Activated CD4-positive, CD25-positive, alpha-beta regulatory T cell treated with anti-CD3 and anti-CD28 coated beads, Interleukin-2, amount 50 U/mL, for 16 hours (primary cell): Measurements from ENCODE around the gene CWC25.
A peak's percentile ranks its signal among the peaks of the same experiment; 100 is the strongest.

Source experiments
- DNase-seq: peaks from one replicate; pipeline ENCODE4 v3.0.0-alpha.2; 2020; ENCODE audit warnings: low read depth, low spot score

CWC25 gene

GRCh38 chr17:38786372-38786771, 38.7 kb downstream of the CWC25 start:
- no peak for DNase-seq

DNA sequence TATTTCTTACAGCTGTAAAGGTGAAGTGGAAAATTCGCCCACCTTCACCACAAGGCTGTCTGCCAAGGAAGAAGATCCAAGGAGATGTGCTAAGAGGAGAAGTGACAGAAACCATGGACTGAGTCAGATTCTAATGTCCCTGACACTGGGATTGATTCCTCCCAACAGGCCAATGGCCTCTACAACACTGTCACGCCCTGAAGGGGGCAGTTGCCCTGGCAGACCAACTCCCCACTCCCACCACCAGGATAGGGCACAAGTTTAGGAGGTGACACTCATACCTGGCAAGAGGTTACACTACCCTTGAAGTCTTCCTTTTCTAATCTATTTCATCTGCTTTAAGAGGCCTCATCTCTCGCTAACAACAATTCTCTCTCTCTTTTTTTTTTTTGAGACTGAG, 41.9 kb downstream of the CWC25 start:
- no peak for DNase-seq

DNA sequence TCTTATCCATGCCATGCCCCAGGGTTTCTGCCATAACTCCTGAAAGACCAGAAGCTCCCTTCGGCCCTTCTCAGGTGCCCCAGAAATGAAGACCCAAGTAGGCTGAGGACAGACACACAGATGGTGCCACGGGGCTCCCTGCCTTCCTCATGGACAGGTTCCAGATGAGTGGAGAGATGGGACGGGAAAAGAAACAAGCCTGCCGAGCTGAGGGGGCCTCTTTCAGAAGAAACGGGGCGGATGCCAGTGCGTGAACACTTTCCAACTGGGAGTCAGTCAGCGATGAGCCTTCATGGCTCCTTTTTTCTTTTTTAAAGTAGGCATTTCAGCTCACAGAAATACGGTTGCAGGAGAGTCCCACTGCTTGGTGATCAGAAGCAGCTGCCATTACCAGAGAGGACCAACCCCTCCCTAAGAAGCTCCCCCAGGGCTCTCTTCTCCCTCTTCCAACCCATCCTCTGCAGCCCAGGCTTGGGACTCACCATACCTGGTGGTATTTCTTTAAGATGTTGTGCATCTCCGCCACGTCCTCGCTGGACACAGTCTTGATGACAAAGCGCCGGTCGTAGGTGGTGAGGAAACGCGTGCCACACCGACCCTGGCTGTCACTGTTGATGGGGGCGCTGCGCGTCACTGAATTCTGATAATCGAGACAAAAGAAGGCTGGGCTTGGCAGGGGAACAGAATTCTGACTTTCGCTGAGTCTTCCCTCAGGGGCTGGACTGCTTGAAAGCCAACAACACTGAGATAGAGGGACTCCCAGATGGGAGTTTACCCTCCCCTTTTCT, 45.0 kb downstream of the CWC25 start:
- no peak for DNase-seq

DNA sequence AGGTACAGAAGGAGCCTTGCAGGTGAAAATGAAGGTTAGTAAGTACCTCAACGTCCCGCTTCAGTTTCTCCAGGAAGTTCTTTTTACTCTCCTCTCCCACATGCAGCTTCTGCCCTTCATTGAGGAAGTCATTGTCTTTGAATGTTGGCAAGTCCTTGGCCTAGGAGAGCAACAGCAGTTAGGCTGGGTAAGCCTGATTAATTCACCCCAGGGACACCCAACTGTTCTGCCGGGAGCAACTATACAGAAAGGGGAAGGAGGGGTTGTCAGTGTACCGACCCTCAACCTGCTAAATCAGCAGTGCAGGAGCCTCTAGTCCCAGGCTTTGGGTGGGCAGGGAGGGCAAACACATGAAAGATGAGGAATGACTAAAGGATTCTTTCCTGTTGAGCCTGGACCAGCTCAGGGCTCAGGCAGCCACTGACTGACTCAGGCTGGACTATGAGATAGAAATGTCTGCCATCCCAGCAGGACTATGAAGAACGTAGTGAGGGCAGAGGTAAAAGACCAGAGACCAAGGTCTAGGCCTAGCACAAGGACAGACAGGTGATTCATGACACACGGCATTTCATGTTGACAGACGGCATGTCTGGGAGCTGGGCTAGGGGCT, 47.4 kb downstream of the CWC25 start:
- DNase-seq = no peak

GRCh38 chr17:38773258-38773657, 51.9 kb downstream of the CWC25 start:
- DNase-seq = no peak

DNA sequence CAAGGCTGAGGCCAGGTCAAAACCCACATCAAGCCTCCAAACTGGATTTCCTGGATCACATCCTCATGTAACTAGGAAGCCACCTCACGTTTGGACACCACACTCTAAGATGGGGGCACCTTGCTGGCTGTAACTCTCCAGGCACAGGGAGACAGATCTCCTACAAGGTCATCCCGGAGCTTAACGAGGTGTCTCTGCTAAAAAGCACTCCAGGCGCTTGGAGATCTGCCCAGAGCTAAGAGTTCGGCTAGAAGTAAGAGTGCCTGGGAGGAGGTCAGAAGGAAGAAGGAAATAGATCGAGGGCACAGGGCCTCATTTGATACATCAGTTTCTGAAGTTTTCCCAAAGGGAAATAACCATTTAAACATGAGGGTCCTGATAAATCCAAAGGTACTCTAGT, 56.7 kb downstream of the CWC25 start:
- DNase-seq = no peak

GRCh38 chr17:38766341-38766740, 58.8 kb downstream of the CWC25 start:
- no peak for DNase-seq

GRCh38 chr17:38762231-38762630, 62.9 kb downstream of the CWC25 start:
- no peak for DNase-seq

- no peak for DNase-seq
Measured at GRCh38 chr17:38761612-38762011, 63.5 kb downstream of the CWC25 start.

GRCh38 chr17:38753071-38753506, 72.0 kb downstream of the CWC25 start:
- no peak for DNase-seq

GRCh38 chr17:38752308-38753070, 72.6 kb downstream of the CWC25 start, which contains the start of gene PSMB3:
TSS of gene PSMB3 (plus strand) at chr17:38752741. CDS start at chr17:38752827, 86 bp downstream.
- peak; percentile 92 for DNase-seq

DNA sequence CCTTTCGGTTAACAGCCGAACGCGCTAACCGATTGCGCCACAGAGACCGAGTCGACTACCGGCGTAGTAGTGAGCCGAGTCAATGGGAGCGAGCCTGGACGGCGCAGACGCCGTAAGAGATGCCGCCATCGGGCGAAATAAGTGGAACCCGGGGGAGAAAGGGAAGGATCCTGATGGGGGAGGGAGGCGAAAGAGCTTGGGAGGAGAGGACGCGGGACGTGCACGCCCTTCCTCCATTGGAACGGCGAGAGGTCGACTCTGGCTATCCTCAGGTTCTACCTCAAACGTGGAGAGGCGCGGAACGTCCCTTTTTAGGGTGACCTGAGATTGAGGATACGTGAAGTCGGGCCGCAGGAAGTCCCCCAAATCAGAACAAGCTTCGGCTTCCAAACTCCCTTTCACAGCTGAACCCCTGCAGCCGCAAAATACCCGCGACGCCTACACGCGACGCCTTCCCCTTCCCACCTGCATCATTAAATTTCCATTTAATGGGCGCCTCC, 73.3 kb downstream of the CWC25 start:
- peak; percentile 66 for DNase-seq

GRCh38 chr17:38751144-38751807, 73.8 kb downstream of the CWC25 start:
- DNase-seq = no peak
